Measurements from ENCODE around the gene NUDT9.
"Not testable (repeated sequence)": the region's sequence is repeated elsewhere in the genome, so short reads cannot be mapped to it uniquely, and the experiment has no call there.

Gene NUDT9

DNA sequence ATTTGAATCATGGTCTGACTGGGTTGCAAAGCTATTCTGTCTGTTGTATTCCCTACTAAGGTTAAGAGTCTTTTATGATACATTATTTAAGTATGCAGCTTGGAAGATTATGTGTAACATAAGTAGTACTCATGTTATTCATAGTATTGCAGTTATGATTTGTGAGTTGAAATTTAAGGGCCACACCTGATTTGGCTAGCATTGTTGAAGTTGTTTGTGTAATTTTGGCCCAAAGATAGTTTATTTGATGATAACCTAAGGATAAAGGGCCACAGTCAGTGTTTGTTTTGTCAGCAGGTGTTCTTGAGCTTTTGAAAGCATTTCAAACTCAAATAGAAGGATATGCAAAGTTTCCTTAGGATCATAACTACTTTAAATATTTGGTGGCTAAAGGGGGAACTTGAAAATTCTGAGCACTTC is 38.9 kb downstream of the NUDT9 start:
- no peak for DNase-seq (ENCODE audit: low read depth in 2 of 2)

DNA sequence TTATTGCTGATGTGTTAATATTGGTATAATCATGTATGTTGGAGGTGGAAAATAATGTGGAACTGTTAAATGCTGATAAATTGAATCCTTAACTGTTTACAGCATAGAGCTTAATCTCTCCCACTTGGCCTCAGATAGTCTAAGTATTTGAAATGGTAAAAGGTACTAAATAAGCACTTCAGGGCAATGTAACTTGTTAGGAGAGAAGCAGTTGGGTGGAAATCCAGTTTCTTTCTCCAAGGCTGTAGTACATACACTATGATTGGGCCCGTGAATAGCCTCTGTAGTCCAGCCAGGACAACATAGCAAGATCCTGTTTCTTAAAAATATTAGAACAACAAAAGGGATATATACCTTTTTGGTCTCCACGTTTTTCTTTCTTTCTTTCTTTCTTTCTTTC is 39.7 kb downstream of the NUDT9 start:
- no peak for DNase-seq (ENCODE audit: low read depth in 2 of 2)

DNA sequence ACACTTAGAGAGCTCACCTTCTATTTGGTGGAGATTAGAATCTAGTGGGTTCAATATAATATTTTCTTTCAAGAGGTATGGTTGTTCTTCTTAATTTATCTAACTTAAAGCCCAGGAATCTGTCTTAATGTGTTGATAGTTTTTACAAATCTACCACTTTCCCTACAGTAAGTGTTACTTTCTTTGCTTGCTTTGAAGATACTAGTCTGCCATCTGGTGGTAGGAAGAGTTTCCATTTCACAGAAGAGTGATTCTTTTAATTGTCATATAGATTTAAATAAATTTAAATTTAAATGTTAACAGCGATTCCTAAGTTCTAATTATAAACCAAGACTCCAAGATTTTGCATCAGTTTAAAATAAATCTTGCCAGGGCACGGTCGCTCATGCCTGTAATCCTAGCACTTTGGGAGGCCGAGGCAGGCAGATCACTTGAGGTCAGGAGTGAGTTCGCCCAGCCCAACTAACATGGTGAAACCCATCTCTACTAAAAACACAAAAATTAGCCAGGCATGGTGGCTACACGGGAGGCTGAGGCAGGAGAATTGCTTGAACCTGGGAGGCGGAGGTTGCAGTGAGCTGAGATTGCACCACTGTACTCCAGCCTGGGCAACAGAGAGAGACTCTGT is 43.5 kb downstream of the NUDT9 start:
- no peak for DNase-seq (ENCODE audit: low read depth in 2 of 2)

- DNase-seq (ENCODE audit: low read depth in 2 of 2), result no peak
Measured at GRCh38 chr4:87469390-87469789, 47.0 kb downstream of the NUDT9 start.

GRCh38 chr4:87476934-87477333 is 54.6 kb downstream of the NUDT9 start:
- DNase-seq (ENCODE audit: low read depth in 2 of 2), result no peak

GRCh38 chr4:87478732-87479250 is 56.4 kb downstream of the NUDT9 start:
- DNase-seq (ENCODE audit: low read depth in 2 of 2), result no peak

DNA sequence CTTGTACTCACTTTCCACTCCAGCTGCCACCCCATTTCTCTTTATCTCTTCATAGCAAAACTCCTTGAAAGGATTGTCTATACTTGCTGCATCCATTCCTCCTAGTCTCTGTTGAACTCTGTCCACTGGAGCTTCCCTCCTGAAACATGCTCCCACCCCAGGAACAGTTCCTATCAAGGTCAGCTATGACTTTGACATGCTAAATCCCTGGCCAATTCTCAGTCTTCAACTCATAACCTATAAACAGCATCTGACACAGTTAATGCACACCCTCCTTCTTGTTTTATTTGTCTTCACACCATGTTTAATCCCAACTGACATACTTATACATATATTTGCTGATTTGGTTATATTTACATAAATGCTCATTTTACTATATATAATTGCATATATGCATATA is 59.0 kb downstream of the NUDT9 start:
- DNase-seq (ENCODE audit: low read depth in 2 of 2), result no peak

DNA sequence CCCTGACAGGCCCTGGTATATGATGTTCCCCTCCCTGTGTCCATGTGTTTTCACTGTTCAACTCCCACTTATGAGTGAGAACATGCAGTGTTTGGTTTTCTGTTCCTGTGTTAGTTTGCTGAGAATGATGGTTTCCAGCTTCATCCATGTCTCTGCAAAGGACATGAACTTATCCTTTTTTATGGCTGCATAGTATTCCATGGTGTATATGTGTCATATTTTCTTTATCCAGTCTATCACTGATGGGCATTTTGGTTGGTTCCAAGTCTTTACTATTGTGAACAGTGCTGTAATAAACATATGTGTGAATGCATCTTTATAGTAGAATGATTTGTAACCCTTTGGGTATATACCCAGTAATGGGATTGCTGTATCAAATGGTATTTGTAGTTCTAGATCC is 60.9 kb downstream of the NUDT9 start:
- DNase-seq (ENCODE audit: low read depth in 2 of 2), result not testable (repeated sequence)

DNA sequence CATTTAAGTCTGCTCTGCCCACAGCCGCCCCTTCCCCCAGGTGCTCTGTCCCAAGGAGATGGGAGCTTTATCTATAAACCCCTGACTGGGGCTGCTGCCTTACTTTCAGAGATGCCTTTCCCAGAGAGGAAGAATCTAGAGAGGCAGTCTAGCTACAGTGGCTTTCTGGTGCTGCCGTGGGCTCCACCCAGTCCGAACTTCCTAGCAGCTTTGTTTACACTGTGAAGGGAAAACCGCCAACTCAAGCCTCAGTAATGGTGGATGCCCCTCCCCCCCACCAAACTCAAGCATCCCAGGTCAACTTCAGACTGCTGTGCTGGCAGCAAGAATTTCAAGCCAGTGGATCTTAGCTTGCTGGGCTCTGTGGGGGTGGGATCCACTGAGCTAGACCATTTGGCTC is 66.3 kb downstream of the NUDT9 start:
- not testable (repeated sequence) for DNase-seq (ENCODE audit: low read depth in 2 of 2)

DNA sequence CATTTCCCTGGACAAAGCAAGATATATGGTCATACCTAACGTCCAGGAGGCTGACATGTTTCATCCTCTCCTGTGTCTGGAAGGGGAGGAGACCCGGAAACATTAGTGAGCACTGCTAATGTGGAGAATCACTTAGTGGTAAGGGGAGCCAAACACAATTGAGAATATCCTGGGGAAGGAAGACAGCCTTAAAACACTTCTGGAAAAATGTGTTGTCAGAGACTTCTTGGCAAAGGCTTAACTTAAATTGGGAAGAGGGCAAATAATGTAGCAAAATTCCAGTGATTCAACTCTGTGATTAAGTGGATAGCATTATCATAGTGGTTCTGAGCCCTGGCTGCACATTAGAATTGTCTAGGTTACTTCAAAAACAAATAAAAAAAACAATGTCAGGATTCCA is 67.3 kb downstream of the NUDT9 start:
- no peak for DNase-seq (ENCODE audit: low read depth in 2 of 2)

DNA sequence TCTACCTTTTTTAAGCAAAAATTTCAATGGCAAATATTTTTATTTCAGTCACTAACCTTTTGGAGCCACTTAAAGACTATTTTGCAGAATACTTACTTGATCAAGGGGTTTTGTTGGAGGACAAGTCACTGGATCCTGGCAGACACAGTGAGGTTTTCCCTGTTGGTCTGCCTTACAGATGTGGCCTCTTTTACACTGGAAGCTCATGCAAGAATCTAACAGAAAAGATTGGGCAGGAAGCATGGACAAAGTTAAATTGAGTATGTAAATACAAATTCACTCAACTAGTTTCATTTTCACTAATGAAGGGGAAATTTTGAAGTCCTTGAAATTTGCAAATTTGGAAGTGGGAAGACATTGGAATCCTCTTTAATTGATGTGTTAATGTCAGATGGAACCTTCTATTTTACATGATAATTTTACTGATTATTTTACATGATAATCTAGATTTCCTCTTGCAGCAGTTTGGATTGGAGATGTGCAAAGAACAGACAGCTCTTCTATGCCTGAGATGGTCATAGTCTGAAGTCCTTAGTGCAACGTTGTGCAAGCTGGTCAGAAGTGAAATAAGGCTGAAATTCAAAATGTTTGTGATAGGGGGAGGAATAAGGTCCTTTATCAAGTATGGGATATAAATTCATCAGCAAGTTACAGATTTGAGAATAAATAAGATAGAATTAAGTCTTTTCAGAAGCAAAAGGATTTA is 68.4 kb downstream of the NUDT9 start:
- DNase-seq (ENCODE audit: low read depth in 2 of 2), result no peak

GRCh38 chr4:87491436-87491835 is 69.1 kb downstream of the NUDT9 start:
- no peak for DNase-seq (ENCODE audit: low read depth in 2 of 2)

DNA sequence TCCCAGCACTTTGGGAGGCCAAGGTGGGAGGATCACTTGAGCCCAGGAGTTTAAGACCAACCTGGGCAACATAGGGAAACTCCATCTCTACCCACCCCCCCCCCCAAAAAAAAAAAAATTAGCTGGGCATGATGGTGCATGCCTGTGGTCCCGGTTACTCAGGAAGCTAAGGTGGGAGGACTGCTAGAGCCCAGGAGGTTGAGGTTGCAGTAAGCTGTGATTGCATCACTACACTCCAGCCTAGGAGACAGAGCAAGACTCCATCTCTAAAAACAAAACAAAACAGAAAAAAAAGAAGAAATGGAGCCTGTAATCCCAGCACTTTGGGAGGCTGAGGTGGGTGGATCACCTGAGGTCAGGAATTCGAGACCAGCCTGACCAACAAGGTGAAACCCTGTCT is 69.5 kb downstream of the NUDT9 start:
- not testable (repeated sequence) for DNase-seq (ENCODE audit: low read depth in 2 of 2)

DNA sequence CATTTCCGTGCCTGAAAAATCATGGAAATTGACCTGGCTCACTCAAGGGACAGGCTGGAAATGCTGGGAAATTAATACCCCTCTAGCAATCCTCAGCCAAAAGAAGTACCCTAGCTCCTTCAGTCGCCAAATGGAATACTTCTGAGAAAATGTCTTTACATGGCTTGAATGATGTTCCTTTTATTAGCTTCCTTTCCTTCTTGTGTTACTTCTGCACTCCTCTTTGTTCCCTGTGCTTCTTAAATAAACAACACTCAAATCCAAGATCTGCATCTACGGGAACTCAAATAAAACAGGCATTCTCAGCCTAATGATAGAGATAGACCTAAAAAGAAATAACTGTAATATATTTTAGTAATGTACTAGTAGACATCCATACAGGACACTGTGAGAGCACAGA is 70.7 kb downstream of the NUDT9 start:
- no peak for DNase-seq (ENCODE audit: low read depth in 2 of 2)

- no peak for DNase-seq (ENCODE audit: low read depth in 2 of 2)
Measured at GRCh38 chr4:87497159-87497558, 74.8 kb downstream of the NUDT9 start.

GRCh38 chr4:87497578-87497977 is 75.2 kb downstream of the NUDT9 start:
- no peak for DNase-seq (ENCODE audit: low read depth in 2 of 2)

DNA sequence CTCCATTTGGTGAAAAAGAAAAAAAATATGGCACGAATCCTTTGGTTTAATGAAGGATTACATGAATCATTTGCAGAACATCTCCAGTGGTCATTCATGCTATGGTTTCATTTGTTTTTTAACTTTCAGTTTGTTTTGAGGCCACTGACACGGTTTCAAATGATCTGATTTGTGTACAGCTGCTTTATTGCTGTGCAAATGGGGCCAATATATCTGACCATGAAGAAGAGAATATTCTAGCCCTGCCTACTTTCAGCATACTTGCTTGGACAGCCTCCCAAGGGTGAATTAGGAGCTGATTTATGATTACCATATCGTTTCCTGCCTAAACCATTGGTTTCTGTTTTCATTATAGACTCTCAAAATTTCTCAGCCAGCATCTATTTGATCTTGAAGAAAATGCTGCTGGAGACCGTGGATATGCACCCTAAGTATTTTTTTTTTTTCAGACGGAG is 76.1 kb downstream of the NUDT9 start:
- DNase-seq (ENCODE audit: low read depth in 2 of 2), result no peak

GRCh38 chr4:87499403-87500091 is 77.2 kb downstream of the NUDT9 start:
- DNase-seq (ENCODE audit: low read depth in 2 of 2), result no peak

DNA sequence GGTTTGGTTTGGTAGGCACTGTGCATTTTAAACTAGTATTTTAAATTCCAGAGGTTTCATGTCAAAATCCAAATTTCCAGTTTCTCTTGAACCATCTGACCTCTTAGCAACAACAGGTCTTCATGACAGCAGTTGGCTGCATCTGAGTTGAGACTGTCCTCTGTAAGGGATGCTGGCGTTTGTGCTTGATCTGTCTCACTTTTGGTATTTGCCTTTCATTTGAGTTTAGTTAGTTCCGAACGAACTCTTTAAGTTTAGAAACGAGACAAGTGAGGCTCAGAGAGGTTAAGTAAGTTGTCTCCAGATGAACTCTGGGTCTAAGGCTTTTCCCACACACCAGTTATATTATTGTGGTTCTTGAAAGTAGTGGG is 77.7 kb downstream of the NUDT9 start:
- DNase-seq (ENCODE audit: low read depth in 2 of 2), result no peak

DNA sequence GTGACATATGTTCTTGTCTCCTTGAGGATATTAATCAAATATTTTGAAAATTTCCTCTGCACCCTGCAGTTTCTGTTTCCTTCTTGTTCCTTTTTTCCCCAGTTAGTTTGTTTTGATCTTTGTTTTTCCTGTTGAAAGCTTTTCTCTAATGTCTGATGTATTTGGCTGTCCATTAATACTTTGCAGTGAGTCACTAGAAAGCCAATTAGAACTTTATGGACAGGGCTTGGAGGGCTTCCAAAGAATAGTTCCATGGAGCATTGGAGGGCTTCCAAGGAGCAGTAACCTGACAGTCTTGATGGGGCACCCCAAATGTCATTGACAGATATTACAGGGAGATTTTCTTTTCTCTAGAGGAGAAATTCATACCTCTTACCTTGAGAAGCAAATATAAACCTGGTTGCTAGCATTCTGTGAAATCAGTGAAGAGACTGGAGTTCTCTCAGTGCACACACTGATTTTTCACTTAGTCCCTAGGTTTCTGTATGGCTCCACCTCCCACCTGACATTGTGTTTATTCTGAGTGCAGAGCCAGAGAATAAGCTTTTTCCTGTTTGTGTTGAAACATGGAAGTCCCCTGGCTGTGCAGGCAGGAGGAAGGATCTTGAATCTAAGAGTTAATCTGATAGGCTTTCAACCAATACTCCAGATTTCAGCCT is 80.3 kb downstream of the NUDT9 start:
- no peak for DNase-seq (ENCODE audit: low read depth in 2 of 2)

GRCh38 chr4:87505862-87506261 is 83.5 kb downstream of the NUDT9 start:
- DNase-seq (ENCODE audit: low read depth in 2 of 2), result no peak

GRCh38 chr4:87506974-87507701 is 84.8 kb downstream of the NUDT9 start:
- DNase-seq (ENCODE audit: low read depth in 2 of 2), result no peak
